CD4-positive, alpha-beta T cell treated with Interleukin-17A for 1 hour (primary cell): Measurements from ENCODE around the gene AADACL2.
"Not testable (repeated sequence)": the region's sequence is repeated elsewhere in the genome, so short reads cannot be mapped to it uniquely, and the experiment has no call there.

Experiments used
- DNase-seq: peaks from one replicate; pipeline ENCODE4 v3.0.0-alpha.2; 2020

Gene AADACL2

GRCh38 chr3:151766454-151766853 lies 32.7 kb downstream of the AADACL2 start:
- DNase-seq = no peak

GRCh38 chr3:151768393-151768930 lies 34.7 kb downstream of the AADACL2 start:
- no peak for DNase-seq

- no peak for DNase-seq
These were observed 35.4 kb downstream of the AADACL2 start for GRCh38 chr3:151769175-151769574.

GRCh38 chr3:151770956-151771355 lies 37.2 kb downstream of the AADACL2 start:
- no peak for DNase-seq

DNA sequence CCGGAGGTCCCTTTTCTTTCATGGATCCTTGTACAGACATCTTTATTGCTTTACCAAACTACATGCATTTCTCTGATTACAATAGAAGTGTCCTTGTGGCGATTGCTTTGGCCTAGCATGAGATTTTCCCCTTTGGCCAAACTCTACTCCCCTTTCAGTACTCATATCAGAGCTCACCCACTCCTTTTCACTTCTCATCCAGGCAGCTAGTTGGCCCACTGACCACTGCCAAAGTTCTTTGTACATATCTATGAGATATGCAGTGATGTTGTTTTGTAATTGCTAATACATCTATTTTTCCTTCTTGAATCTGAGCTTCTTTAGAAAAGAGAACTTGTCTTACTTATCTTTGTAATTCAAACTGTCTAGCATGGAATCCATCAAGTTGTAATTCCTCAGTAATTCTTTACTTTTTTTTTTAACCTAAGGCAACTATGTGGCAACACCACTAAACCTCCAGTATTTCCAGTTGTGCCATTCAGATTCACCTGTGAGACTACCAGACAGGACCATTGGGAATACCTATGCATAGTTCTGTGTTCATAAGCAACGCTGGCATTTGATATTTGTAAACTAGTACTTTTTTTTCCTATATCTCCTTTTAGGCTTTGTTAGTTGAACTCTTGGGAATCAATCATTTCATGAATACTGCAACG lies 39.2 kb downstream of the AADACL2 start:
- DNase-seq = no peak

GRCh38 chr3:151774235-151774634 lies 40.5 kb downstream of the AADACL2 start:
- no peak for DNase-seq

- no peak for DNase-seq
These were observed 41.2 kb downstream of the AADACL2 start for GRCh38 chr3:151774910-151775309.

GRCh38 chr3:151775314-151776258 lies 41.9 kb downstream of the AADACL2 start:
- DNase-seq = no peak

DNA sequence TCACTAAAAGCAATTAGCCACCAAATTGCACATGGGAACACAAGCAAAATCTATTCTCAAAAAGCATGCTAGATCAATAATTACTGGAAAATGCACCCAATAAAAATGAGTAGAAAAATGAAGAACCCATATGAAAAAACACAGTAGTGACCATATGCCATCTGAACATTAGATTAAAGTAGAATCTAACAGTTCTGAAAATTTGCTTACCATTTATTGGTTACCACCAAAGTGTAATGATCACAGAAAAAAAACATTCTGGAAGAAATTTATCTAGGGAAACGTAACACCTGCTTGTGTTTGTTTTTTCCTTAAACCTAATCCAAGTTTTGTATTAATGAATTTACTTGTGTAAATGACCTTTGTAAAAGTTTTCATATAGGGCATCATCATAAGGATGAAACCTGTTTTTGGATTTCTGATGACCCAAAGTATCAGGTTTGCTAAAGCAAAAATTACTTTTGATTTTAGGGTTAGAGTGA lies 42.6 kb downstream of the AADACL2 start:
- DNase-seq = no peak

DNA sequence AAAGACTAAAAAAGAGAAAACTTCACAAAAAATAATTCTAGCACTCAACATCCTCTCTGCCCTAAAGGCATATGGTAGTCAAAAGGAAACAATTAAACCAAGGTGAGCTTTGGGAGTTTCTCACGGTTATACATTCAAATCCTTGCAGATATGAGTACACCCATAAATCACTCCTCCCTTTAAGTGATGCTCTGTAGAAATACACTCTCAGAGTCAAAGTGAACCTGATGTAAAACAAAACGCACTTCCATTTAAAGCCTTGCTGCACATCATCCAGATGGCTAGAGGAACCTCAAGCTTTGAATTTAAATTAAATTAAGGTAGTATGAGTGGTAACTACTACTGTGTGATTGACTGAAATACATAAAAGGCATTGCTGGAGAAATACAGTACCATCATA lies 44.2 kb downstream of the AADACL2 start:
- DNase-seq = no peak

GRCh38 chr3:151787626-151788025 lies 53.9 kb downstream of the AADACL2 start:
- no peak for DNase-seq

DNA sequence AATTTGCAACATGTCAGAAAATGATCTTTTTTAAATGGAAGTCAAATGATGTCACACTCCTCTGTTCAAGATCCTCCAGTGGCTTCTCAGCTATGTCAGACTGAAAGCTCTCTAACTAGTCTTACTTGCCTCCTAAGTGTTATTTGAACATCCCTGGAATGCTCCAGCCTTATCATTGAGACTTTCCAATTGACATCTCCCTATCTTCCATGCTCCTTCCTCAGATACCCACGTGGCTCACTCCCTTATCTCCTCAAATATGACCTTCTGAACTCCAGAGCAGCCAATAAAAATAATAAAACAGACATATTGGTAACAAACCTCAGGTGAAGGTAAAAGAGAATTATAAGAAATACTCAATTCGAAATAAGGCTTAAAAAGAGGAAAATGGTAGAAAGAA lies 54.7 kb downstream of the AADACL2 start:
- no peak for DNase-seq

GRCh38 chr3:151789853-151790463 lies 56.2 kb downstream of the AADACL2 start:
- DNase-seq = no peak

DNA sequence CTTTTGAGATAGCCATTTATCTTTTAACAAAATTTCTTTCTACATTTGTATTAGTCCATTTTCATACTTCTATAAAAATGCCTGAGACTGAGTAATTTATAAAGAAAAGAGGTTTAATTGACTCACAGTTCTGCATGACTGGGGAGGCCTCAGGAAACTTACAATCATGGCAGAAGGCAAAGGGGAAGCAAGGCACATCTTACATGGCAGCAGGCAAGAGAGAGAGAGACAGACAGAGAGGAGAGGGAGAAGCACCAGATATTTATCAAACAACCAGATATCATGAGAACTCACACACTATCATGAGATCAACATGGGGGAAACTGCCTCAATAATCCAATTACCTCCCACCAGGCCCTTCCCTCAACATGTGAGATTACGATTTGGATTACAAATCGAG lies 57.0 kb downstream of the AADACL2 start:
- DNase-seq = not testable (repeated sequence)

- DNase-seq = no peak
These were observed 58.7 kb downstream of the AADACL2 start for GRCh38 chr3:151792411-151792810.

GRCh38 chr3:151793636-151794035 lies 59.9 kb downstream of the AADACL2 start:
- DNase-seq = no peak

DNA sequence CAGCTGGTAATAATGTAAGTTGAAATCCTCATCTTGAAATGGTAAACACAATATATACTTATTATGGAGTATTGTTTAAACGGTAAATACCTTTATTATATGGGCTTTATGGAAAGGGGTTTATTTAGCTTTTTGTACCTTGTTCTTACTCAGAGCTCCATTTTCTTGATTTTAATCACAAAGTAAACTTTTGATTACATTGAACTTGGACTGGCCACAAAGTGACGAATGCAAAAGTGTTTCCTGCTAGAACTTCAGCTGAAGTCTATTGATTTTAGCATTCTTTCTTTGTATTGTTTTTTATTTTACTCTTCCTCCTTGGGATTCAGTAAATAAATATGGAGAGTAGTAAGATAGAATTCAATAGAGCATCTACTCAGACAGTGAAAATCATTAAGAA lies 60.4 kb downstream of the AADACL2 start:
- no peak for DNase-seq

- DNase-seq = no peak
These were observed 61.5 kb downstream of the AADACL2 start for GRCh38 chr3:151795276-151795675.

DNA sequence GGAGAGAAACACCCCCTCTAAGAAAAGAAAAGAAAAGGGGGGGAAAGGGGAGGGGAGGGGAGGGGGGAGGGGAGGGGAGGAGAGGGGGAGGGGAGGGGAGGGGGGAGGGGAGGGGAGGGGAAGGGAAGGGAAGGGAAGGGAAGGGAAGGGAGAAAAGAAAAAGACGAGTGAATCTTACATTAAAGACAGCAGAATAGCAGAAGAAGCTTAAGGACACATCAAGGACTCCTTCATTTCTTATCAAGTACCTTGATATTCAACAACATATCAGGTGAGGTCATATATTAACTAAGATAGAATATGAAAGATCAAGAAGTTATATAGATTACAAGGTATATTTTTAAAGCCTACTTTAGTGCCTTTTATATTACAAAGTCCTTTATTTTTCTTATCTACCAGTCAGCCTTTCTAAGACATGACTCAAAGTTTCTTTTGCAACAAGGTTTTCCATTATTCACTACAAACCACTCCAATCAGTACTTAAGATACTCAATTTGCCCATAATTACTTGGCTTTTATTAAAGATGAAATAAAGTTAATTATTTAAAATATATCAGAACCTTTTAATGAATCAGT lies 62.5 kb downstream of the AADACL2 start:
- DNase-seq = no peak

GRCh38 chr3:151798466-151798865 lies 64.7 kb downstream of the AADACL2 start:
- DNase-seq = no peak

DNA sequence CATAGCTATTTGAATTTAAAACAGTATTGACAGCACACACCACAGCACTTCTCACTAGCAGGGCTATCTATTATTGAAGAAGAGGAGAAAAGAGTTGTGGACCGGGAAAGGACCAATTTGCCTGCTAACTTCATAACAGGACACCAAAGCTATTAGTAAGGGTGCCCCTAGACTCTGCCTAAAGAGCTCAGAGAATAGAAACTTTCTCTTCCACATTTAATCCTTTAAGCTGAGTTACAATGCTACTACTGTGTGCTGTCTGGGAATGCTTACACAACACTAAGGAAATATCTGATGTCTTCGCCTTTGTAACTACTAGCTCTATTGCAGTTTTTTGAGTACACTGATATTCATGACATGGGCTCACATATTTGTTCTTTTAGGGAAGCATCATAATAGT lies 66.7 kb downstream of the AADACL2 start:
- no peak for DNase-seq

- no peak for DNase-seq
These were observed 70.5 kb downstream of the AADACL2 start for GRCh38 chr3:151804267-151804666.

DNA sequence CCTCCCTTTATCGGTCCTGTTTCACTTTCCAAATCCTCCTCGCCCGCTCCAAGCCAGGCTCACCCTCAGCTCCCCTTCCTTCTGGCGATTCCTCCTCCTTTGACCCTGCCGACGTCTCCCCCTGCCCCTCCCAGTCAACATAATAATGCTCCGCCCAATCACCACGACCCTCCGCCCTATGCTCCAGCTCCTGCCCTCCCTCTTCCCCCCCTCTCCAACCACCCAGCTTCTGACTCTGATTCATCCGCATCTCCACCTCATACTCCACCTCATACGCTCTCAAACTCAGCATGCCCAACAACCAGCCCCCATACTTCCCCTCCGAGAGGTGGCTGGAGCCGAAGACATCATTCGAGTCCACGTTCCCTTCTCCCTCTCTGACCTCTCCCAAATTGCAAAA lies 73.1 kb downstream of the AADACL2 start:
- no peak for DNase-seq
